GM12873 (cell line): Measurements from ENCODE around the gene GNLY.

Experiments used
- CTCF ChIP-seq: IDR thresholded peaks from 2 replicates; pipeline ENCODE4 v1.5.1; 2012; ENCODE audit warnings: low read depth, mild to moderate bottlenecking, moderate library complexity, low read length, control low read depth; ENCODE audit not compliant: insufficient read depth; ENCODE audit errors: missing control alignments

The GNLY gene

GRCh38 chr2:85661139-85661858 lies 32.9 kb upstream of the GNLY start:
- TF ChIP-seq CTCF = no peak

GRCh38 chr2:85662899-85663593 lies 31.1 kb upstream of the GNLY start:
- TF ChIP-seq CTCF = no peak

- TF ChIP-seq CTCF = no peak
Measured at GRCh38 chr2:85663594-85664565, 30.3 kb upstream of the GNLY start.

GRCh38 chr2:85665264-85665937 lies 28.8 kb upstream of the GNLY start:
- TF ChIP-seq CTCF = no peak

GRCh38 chr2:85666016-85666415 lies 28.1 kb upstream of the GNLY start:
- TF ChIP-seq CTCF = no peak

- no peak for TF ChIP-seq CTCF
Measured at GRCh38 chr2:85666435-85667316, 27.5 kb upstream of the GNLY start.
